ENCODE results near the gene CD40.

The CD40 gene

DNA sequence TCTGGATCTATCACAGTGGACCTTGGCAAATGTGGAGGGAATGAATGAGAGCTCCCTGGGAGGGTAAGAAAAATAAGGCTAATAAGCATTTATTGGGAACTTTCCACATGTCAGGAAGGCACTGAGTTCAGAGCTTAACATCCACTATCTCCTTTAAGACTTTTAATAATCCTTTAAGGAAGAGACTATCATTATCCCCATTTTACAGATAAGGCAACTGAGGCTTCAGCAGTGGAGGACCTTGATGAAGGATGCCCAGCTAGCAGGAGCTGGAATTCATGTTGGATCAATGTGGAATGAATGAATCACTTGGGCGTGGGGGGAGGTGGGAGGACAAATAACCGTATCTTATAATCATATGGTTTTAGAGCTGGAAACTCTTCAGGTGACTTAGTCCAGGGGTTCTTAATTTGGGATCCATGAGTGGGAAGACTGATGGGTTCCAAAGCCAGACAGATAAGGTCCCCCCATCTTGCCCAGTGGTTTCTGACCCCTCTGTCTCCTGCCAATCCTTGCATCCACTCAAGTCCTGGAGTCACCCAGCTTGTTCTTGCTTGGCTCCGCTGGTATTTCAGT is 54.9 kb downstream of the CD40 start:
- Histone ChIP-seq H3K4me2 (ENCODE audit: low read depth, low read length, poor library complexity, severe bottlenecking) (no peak overlapping the region), H2AFZ (ENCODE audit: low read length) (no peak overlapping the region), H3K27me3 (ENCODE audit: insufficient read depth, low read length, poor library complexity, severe bottlenecking) (no peaks in the 10 kb centered on the region), H3F3A (ENCODE audit: low read depth) (no peaks in the 10 kb centered on the region), H3K9ac (ENCODE audit: low read depth, low read length, poor library complexity, severe bottlenecking) (no peak overlapping the region), H3K79me2 (ENCODE audit: insufficient read depth, low read length) (no peaks in the 10 kb centered on the region), H3K4me3 (ENCODE audit: low read length, poor library complexity, severe bottlenecking) (no peak overlapping the region), H4K20me1 (ENCODE audit: insufficient read depth, low read length, poor library complexity, severe bottlenecking) (no peaks in the 10 kb centered on the region), H3K9me3 (ENCODE audit: insufficient read depth, low read depth, low read length) (no peaks in the 10 kb centered on the region), H3K9me2 (replicated peaks; ENCODE audit: low read depth, low read length) (no peaks in the 10 kb centered on the region), H3K36me3 (ENCODE audit: insufficient read depth, low read length) (no peaks in the 10 kb centered on the region), H3K4me1 (ENCODE audit: insufficient read depth, low read length, poor library complexity, severe bottlenecking) (no peaks in the 10 kb centered on the region)
- TF ChIP-seq EZH2phosphoT487 (IDR thresholded peaks at IDR 0.05; ENCODE audit: borderline replicate concordance) = no peak
- TF ChIP-seq, protein P1, sequence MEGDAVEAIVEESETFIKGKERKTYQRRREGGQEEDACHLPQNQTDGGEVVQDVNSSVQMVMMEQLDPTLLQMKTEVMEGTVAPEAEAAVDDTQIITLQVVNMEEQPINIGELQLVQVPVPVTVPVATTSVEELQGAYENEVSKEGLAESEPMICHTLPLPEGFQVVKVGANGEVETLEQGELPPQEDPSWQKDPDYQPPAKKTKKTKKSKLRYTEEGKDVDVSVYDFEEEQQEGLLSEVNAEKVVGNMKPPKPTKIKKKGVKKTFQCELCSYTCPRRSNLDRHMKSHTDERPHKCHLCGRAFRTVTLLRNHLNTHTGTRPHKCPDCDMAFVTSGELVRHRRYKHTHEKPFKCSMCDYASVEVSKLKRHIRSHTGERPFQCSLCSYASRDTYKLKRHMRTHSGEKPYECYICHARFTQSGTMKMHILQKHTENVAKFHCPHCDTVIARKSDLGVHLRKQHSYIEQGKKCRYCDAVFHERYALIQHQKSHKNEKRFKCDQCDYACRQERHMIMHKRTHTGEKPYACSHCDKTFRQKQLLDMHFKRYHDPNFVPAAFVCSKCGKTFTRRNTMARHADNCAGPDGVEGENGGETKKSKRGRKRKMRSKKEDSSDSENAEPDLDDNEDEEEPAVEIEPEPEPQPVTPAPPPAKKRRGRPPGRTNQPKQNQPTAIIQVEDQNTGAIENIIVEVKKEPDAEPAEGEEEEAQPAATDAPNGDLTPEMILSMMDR (conservative IDR thresholded peaks at IDR 0.05; ENCODE audit: low read length) = no peak

DNA sequence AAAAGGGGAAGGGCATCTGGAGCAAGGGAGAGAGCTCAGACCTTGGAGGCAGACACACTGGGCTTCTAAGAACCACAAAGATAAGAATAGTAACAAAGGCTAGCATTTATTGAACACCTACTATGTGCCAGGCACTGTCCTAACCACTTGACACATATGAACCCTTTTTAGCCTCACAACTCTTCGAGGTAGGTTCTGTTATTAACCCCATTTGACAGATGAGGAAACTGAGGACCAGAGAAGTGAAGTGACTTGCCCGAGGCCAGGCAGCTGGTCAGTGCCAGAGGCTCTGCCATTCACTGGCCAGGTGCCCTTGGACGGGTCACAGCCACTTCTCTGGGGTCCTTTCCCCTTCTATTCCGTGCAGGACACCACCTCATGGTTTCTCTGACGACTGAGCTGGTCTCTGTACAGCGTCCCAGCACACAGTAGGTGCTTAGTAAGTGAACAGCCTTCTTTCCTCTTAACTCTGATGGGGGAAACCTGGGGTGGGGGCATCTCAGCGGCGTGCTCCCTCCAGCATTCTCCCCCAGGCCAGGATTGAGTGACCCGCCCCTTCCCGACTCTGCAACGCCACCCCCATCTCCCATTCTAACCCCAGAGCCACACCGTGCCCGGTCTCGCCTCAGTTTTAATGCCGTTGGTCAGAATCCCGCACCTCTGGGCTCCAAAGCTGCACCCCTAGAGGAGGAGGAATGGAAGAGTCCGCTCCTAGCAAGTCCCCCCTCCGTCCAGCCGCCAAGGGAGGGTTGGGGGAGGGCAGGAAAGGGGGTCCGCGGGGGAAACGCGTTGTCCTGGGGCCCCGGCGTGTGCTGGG is 55.7 kb downstream of the CD40 start:
- Histone ChIP-seq H3K9me2 (replicated peaks; ENCODE audit: low read depth, low read length) (no peaks in the 10 kb centered on the region), H3F3A (ENCODE audit: low read depth) (no peaks in the 10 kb centered on the region), H3K4me3 (ENCODE audit: low read length, poor library complexity, severe bottlenecking) (no peak overlapping the region), H3K4me2 (ENCODE audit: low read depth, low read length, poor library complexity, severe bottlenecking) (no peak overlapping the region), H2AFZ (ENCODE audit: low read length) (no peak overlapping the region), H3K27me3 (ENCODE audit: insufficient read depth, low read length, poor library complexity, severe bottlenecking) (no peaks in the 10 kb centered on the region), H3K4me1 (ENCODE audit: insufficient read depth, low read length, poor library complexity, severe bottlenecking) (no peaks in the 10 kb centered on the region), H3K36me3 (ENCODE audit: insufficient read depth, low read length) (no peaks in the 10 kb centered on the region), H3K79me2 (ENCODE audit: insufficient read depth, low read length) (no peaks in the 10 kb centered on the region), H3K9ac (ENCODE audit: low read depth, low read length, poor library complexity, severe bottlenecking) (no peak overlapping the region), H3K9me3 (ENCODE audit: insufficient read depth, low read depth, low read length) (no peaks in the 10 kb centered on the region), H4K20me1 (ENCODE audit: insufficient read depth, low read length, poor library complexity, severe bottlenecking) (no peaks in the 10 kb centered on the region)
- TF ChIP-seq EZH2phosphoT487 (IDR thresholded peaks at IDR 0.05; ENCODE audit: borderline replicate concordance) = no peak
- TF ChIP-seq, protein P1 (conservative IDR thresholded peaks at IDR 0.05; ENCODE audit: low read length) = no peak

DNA sequence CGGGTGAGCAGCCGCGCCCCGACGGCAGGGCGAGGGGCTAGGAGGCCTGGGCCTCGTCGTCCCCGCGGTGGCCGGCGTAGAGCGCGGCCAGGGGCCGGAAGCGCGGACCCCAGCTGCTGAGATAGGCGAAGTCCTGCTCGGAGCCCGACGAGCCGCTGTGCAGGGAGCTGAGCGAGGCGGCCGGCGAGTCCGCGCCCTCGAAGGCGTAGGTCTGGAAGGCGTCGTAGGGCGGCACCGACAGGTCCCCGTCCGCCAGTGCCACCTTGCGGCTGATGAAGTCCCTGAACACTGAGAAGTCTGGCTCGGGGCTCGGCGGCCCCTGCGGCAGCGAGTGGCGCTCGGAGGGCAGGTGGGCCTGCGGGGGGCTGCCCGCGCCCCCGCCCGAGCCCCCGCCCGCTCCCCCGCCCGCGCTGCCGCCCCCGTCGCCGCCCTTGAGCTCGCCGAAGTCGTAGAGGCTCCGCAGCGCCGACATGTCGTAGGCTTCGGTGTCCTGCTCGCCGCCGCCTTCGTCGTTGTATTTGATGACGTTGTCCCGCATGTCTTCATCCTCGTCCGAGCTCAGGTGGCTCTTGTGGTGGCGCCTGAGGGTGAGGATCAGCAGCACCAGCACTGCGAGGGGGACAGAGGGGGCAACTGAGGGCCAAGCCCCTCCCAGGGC is 56.5 kb downstream of the CD40 start:
- no peaks in the 10 kb centered on the region for H3K36me3 ChIP-seq (ENCODE audit: insufficient read depth, low read length)
- H3K79me2 ChIP-seq (ENCODE audit: insufficient read depth, low read length) = no peaks in the 10 kb centered on the region
- no peaks in the 10 kb centered on the region for H3K4me1 ChIP-seq (ENCODE audit: insufficient read depth, low read length, poor library complexity, severe bottlenecking)
- H4K20me1 ChIP-seq (ENCODE audit: insufficient read depth, low read length, poor library complexity, severe bottlenecking) = no peaks in the 10 kb centered on the region
- no peaks in the 10 kb centered on the region for H3F3A ChIP-seq (ENCODE audit: low read depth)
- no peak overlapping the region for H3K4me2 ChIP-seq (ENCODE audit: low read depth, low read length, poor library complexity, severe bottlenecking)
- no peak overlapping the region for H3K9ac ChIP-seq (ENCODE audit: low read depth, low read length, poor library complexity, severe bottlenecking)
- no peak overlapping the region for H3K4me3 ChIP-seq (ENCODE audit: low read length, poor library complexity, severe bottlenecking)
- H2AFZ ChIP-seq (ENCODE audit: low read length) = no peak overlapping the region
- no peaks in the 10 kb centered on the region for H3K9me3 ChIP-seq (ENCODE audit: insufficient read depth, low read depth, low read length)
- H3K27me3 ChIP-seq (ENCODE audit: insufficient read depth, low read length, poor library complexity, severe bottlenecking) = no peaks in the 10 kb centered on the region
- H3K9me2 ChIP-seq (replicated peaks; ENCODE audit: low read depth, low read length) = no peaks in the 10 kb centered on the region
- TF ChIP-seq, protein P1 (conservative IDR thresholded peaks at IDR 0.05; ENCODE audit: low read length) = no peak
- no peak for TF ChIP-seq EZH2phosphoT487 (IDR thresholded peaks at IDR 0.05; ENCODE audit: borderline replicate concordance)
